ENCODE data around the gene SPIC.
"Not testable (repeated sequence)": the region's sequence is repeated elsewhere in the genome, so short reads cannot be mapped to it uniquely, and the experiment has no call there.

SPIC gene

DNA sequence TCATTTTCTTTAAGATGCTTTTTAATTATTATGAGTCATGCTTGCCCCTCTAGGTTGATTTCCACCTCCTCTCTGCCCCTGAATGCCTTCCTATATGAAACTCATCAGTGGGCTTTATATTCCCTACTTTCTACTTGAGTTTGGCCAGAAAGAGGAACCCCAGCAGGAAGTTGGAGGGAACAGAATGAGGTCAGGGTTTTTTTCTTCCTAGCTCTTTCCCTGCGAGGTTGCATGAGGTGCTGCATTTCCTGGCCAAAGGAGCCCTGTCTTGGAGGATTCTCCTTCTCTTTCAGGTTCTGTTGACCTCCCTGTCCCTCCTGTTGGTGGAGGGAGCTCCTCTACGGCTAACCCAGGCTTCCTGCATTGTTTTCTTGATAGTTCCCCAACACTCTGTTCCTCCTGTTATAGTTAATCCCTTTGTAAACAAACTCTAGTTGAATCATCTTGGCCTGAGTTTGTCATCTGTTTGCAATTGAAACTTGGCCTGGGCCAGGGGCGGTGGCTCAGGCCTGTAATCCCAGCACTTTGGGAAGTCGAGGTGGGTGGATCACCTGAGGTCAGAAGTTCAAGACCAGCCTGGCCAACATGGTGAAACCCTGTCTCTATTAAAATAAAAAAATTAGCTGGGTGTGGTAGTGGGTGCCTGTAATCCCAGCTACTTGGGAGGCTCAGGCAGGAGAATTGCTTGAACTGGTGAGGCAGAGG is 15.3 kb upstream of the SPIC start:
- DNase-seq (ENCODE audit: low read depth): peak; percentile 93
- H3K4me3 ChIP-seq (ENCODE audit: low read depth, low read length): no peak overlapping the region
- TF ChIP-seq, protein P1, sequence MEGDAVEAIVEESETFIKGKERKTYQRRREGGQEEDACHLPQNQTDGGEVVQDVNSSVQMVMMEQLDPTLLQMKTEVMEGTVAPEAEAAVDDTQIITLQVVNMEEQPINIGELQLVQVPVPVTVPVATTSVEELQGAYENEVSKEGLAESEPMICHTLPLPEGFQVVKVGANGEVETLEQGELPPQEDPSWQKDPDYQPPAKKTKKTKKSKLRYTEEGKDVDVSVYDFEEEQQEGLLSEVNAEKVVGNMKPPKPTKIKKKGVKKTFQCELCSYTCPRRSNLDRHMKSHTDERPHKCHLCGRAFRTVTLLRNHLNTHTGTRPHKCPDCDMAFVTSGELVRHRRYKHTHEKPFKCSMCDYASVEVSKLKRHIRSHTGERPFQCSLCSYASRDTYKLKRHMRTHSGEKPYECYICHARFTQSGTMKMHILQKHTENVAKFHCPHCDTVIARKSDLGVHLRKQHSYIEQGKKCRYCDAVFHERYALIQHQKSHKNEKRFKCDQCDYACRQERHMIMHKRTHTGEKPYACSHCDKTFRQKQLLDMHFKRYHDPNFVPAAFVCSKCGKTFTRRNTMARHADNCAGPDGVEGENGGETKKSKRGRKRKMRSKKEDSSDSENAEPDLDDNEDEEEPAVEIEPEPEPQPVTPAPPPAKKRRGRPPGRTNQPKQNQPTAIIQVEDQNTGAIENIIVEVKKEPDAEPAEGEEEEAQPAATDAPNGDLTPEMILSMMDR (IDR thresholded peaks at IDR 0.05; ENCODE audit: control insufficient read depth, extremely low read depth, insufficient read depth): no peak

DNA sequence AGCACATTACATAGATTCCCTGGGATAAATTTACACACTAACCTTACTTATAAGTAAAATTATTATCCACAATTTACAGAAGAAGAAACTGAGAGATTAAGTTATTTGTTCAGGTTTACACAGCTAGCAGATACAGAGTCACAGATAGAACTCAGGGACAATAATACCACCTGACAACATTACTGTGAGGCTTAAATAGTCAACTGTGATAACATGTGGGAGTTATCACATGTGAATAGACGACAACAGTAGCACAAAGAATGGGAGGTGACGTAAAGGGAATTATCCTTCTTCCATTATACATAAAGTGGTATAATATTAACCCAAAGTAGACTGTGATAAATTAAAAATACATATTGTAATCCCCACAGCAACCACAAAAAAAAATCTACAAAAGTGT is 6.2 kb upstream of the SPIC start:
- TF ChIP-seq, protein P1 (IDR thresholded peaks at IDR 0.05; ENCODE audit: control insufficient read depth, extremely low read depth, insufficient read depth): no peak
- no peak overlapping the region for H3K4me3 ChIP-seq (ENCODE audit: low read depth, low read length)
- DNase-seq (ENCODE audit: low read depth): no peak

DNA sequence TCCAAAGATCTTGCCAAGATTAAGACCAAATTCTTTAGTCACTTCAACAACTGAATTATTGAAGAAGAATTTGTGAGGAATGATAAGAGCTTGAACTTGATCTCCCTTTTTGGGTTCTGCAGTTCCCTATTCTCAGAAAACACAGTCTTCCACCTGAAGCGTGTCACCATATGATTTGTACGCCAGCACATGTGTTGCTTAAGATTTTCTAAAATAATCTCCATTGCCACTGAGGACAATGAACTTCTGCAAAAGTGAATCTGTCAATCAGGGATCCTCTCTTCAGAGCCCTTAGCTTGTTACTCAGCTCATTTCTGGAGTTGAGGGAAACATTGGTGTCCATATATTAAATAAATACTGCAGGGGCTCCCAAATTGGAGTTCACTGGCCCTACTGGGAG is 4.2 kb upstream of the SPIC start:
- H3K4me3 ChIP-seq (ENCODE audit: low read depth, low read length): no peak overlapping the region
- TF ChIP-seq, protein P1 (IDR thresholded peaks at IDR 0.05; ENCODE audit: control insufficient read depth, extremely low read depth, insufficient read depth): no peak
- no peak for DNase-seq (ENCODE audit: low read depth)

DNA sequence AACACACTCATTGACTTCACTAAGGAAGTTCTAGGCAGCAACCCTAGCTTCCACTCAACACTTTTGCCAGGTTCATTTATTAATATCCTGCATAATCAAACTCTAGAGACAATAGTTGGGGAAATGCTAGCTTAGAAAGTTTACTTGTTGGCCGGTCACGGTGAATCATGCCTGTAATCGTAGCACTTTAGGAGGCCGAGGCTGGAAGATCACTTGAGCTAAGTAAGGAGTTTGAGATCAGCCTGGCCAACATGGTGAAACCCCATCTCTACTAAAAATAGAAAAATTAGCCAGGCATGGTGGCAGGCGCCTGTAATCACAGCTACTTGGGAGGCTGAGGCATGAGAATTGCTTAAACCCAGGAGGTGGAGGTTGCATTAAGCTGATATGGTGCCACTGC is 3.3 kb upstream of the SPIC start:
- not testable (repeated sequence) for DNase-seq (ENCODE audit: low read depth); H3K4me3 ChIP-seq (ENCODE audit: low read depth, low read length)

DNA sequence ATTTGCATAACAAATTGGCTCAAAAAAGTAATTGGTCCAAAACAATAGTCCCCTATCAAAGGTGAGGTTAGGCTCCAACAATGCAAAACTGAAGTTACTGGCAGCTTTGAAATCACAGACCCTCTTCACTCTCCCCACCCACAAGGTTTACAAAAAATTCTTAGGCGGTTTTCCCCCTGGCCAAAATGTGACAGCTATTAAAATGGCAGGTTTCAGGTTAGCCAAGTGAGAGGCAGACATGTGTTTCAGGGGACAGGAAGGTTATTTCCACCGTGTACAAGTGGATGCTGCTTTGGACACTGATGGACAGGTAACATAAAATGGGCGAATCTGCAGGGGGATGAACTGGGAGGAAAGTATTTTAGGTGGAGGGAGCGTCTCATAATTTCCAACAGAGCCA is 888 bp upstream of the SPIC start:
- DNase-seq (ENCODE audit: low read depth): no peak
- TF ChIP-seq, protein P1 (IDR thresholded peaks at IDR 0.05; ENCODE audit: control insufficient read depth, extremely low read depth, insufficient read depth): no peak
- no peak overlapping the region for H3K4me3 ChIP-seq (ENCODE audit: low read depth, low read length)

DNA sequence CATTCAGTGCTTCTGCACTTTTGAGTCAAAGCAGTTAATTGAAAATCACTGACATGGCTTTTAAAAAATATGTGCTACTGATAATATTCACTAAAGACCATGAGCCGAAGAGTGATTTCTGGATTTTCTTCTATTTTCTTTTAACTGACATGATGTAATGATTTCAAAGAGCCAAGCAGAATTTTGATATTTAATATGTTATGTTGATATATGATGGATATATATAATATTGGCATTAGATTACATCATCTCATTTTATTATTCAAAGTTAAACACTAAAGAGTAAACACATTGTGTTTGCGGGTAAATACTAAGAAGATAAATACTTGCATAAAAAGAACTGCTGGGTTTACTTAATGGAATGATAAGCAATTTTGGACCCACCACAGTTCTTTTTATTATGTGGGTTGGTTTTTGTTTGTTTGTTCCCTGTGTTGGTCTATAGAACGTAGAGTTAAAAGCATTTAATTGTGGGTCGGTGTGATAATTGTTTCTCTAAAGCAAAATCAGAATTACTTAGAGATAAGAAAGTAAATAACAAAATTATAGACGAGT is 692 bp downstream of the SPIC start:
- TF ChIP-seq, protein P1 (IDR thresholded peaks at IDR 0.05; ENCODE audit: control insufficient read depth, extremely low read depth, insufficient read depth): no peak
- H3K4me3 ChIP-seq (ENCODE audit: low read depth, low read length): no peak overlapping the region
- peak; percentile 95 for DNase-seq (ENCODE audit: low read depth)

DNA sequence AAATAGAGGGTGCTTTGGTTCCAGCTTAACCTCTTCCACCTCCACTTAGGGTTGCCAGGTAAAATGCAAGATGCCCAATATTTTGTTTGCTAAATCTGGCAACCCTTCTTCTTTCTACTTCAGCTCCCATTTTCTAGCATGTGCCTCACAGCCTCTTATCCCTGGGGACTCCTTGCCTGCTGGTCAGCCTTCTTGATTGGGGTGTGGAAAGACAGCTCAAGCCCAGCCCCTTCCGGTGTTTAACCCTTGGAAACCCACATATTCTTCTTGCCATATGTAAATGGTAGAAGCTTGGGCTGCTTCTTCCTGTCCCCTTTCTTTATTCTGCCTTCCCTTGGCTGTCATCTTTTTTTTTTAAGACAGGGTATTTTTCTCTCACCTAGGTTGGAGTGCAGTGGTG is 5.7 kb downstream of the SPIC start:
- no peak overlapping the region for H3K4me3 ChIP-seq (ENCODE audit: low read depth, low read length)
- no peak for DNase-seq (ENCODE audit: low read depth)
- TF ChIP-seq, protein P1 (IDR thresholded peaks at IDR 0.05; ENCODE audit: control insufficient read depth, extremely low read depth, insufficient read depth): no peak
